HG02759 (cell line): Measurements from ENCODE around the gene TUBAL3.

ENCODE experiments used
- ATAC-seq: cut with Tn5 transposase; IDR thresholded peaks from one replicate; pipeline ENCODE4 v1.9.1; 2021; ENCODE audit warnings: mild to moderate bottlenecking, moderate library complexity; ENCODE audit not compliant: unreplicated experiment

Gene TUBAL3

DNA sequence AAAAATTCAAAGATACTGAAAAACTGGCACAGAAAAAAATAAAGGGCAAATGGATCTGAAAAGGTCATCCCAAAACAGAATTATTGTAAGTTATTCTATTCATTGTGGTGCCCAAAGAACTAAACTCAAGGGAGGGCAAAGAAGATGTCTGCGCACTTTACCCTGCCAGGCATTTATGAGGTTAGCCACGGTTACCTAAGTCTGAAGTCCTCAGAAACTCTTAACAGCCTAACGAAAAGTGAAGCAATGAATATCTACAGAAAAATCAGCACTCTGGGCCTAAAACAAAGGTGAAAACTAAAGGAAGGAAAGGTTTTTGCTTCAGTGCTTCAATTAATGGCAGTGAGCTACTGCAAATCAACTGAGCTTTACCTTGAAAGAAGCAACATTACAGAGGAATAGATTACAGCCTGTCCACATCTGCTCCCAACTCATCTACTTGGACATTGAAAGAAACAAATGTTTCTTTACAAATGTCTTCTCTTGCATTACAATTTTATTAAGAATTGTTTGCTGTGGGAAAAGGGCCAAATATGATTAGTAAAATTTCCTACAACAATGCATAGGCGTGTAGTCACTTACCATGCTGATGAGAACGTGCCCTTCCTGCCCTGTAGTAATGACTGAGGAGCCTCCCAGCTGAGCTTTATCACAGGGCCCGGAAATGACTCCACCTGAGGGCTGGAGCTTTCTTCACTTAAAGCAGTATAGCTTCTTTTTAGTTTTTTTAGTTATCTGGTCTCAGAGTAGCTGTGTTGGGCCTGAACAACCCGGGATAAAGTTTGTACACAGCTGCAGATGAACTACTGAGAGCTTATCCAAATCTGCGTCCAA is at the start of gene TUBAL3:
Gene TUBAL3 (minus strand): TSS at position 621 of the 834 bp plus-strand sequence. CDS start 36 bp downstream, at position 585.
- ATAC-seq: no peak

DNA sequence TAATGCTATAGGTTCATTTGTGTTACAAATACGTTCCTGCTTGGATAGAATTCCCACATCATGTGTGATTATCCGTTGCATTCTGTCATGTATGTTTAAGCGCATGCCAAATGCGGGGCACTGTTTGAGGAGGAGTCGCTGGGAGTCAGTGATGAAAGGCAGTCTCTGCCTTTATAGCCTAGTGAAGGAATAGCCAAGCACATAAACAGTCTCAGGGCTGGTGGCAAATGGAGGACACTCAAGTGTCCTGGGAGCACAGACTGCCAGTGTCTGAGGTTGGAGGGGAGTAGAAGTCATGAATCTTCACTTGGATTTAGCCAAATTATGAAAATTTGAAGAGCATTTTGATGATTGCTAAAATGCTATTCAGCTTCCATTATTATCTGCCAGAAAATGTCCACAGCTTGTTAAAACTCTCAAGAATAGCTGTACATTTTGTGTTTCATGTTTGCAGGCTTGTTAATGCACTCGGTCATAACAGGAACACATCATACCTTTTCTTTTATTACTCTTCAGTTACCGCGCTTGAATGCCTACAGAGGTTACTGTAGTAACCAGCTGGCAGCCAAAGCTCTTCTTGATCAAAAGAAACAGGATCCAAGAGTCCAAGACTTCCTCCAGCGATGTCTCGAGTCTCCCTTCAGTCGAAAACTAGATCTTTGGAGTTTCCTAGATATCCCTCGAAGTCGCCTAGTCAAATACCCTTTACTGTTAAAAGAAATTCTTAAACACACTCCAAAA is 49.3 kb upstream of the TUBAL3 start:
- ATAC-seq: no peak

GRCh38 chr10:5450605-5451384 is 46.2 kb upstream of the TUBAL3 start:
- ATAC-seq: no peak

DNA sequence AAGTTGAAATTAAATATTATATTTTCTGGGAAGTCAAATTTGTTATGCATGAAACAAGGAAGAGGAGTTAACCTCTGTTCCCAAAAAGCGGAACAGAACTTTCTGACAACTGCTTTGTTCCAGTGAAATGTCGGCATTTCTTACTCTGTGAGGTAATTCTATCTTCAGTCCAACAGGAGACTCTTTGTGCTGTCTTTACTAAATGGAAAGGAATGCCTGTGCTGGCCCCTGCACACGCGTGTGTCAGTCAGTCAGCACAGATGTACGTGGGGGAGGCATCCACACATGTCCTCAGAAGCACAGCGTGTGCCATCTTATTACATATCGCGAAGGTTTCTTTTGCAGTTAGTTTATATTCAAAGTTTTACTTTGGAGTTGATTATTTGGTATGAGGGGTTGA is 45.2 kb upstream of the TUBAL3 start:
- ATAC-seq: no peak

DNA sequence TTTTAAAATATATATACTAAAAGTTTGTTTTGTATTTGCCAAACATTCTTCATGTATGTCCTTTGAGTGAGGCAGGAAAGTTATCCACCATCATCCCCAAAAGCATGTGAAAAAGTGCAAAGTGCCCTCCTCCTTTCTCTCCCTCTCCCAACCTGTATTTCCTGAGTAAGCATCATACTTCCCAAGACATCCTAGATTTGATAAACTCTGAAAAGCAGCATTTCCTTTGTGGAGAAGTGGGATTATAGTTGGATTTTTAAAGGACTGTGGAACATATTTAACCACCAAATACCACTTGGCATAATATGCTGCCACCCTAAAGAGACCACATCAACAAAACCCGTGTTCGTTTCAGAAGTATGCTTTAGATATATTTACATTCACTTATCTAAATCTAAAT is 44.6 kb upstream of the TUBAL3 start:
- no peak for ATAC-seq

DNA sequence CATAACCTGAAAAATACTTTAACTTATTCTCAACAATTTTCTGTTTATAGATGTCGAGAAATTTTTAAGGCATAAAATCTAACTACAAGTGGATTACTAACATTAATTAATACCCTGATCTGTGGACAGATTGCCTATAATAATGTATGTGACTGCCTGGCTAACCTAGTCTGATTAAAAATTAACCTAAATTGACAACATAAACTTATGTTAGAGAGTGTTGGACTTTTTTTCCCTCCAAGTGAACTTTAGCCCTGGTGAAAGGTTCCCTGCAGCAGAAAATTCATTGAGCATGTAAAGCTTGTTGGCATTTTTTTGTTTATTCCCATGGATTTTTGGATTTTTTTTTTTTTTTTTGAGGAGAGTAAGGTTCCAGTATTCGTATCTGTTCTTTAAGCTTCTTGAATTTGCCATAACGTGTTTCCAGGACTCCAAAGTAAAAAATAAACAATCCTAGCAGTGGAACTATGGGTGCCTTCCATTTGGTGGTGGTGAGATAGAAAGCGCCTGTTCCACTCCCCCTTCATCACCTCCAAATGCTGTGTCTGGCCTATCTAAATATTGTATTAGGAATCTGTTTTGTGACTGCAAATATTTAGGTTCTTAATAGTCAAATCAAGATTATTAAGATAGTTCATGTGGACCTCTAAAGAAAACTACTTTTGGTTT is 43.8 kb upstream of the TUBAL3 start:
- ATAC-seq: no peak

GRCh38 chr10:5447611-5448071 is 43.0 kb upstream of the TUBAL3 start:
- peak; percentile 48 for ATAC-seq

- ATAC-seq: no peak
These were observed 42.4 kb upstream of the TUBAL3 start for GRCh38 chr10:5447056-5447455.

DNA sequence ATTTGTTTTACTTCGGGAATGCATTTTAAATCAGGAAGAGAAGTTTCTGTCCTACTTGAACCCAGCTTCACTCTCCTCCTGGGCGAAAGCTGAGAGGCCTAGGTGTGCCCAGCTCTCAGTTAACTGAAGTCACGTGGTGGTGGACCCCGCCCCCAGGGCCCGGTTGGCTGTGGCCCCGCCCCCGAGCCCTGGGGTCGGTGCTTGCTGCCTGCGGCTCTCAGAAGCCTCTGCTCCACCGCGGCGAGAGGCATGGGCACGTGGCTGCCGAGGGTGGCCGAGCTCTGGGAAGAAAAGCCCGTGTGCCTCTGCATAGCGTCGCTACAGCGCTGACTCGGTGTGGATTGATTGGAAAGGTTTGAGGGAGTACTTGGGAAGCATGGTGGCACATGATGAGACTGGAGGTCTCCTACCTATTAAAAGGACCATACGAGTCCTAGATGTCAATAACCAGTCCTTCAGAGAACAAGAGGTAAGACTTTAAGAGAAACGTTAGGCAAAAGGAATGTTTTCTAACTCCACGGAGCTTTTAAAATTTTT is 41.8 kb upstream of the TUBAL3 start:
- ATAC-seq: peak; percentile 40

GRCh38 chr10:5445006-5445405 is 40.4 kb upstream of the TUBAL3 start:
- ATAC-seq: no peak

DNA sequence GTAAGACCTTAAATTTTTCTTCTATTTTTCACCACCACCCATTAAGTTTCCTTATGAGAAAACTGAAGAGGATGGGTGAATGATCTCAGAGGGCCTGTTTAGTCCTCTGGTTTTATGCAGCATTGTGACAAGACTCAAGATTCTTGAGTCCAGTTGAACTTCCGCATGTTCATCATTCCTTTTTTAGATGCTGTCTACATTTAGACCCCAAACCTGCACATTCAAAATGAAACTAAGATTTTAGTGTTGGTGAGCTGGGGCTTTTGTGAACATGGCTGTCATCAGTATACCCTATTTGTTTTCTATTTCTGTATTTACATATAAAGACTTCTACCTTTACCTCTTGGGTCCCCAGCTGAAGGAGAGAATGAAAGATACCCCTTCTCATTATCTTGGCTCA is 38.8 kb upstream of the TUBAL3 start:
- peak; percentile 85 for ATAC-seq

DNA sequence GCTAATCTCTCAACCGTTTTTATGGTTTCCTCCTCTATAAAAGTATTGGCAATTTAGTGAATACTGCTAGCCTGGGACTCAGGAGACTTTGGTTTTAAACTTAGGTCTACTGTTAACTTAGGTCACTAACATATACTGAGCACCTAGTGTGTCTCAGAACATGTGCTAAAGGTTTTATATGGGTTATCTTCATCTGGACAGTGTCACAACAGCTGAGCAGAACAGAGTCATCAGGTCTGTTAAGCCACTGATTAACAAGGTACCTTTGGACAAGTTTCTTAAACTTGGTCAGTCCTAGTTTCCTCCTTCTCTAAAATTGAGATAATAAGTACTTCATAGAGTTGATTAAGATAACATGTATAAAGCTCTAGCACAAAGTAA is 38.4 kb upstream of the TUBAL3 start:
- ATAC-seq: peak; percentile 42

DNA sequence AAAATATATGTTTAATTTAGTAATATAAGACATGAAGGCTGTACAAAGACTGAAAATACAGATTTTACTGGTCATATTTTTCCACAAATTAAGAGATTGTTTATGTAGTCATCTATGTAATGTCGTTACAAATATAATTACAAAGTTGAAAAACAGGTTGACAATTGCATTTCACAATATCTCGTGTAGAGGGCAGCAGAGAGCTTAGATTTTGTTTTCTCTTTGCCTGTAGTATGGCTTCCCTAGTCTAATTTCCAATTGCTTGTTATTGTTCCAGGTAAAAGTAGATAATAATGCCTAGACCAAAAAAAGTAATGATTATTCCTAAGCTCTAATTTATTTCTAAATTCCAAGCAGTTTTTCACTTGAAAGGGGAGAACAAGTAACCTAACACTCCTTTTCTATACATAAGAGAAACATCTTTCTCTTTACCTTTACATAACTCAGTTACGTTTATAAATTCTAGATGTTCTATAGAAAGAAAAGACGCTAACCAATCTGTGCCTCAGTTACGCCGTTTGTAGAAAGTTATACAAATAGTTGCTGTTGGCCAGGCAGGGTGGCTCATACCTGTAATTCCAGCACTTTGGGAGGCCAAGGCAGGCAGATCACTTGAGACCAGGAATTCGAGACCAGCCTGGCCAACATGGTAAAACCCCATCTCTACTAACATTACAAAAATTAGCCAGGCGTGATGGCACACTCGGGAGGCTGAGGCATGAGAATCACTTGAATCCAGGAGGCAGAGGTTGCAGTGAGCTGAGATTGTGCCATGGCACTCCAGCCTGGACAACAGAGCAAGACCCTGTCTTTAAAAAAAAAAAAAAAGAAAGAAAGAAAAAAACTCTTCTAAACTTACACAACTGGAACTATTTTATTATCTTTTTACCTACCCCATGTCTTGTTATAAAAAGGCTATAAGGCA is 37.7 kb upstream of the TUBAL3 start:
- no peak for ATAC-seq

DNA sequence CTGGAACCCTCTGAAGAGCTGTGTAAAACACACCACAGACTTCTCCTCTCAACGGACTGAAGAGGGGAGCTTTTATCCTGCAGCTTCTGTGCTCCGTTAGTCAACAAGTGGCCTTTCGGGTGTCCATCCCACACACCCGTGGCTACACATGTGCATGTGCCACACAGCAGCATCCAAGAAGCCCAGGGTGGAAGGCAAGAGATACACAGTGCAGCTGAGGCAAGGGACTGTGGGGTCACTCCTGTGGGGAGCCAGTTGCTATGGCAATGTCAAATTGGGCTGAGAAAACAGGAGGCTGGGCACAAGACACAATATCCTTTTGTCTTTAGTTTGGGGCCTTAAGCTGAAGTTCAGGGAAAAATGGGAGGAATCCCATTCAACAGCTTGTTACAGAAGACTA is 36.5 kb upstream of the TUBAL3 start:
- ATAC-seq: no peak

- ATAC-seq: no peak
These were observed 35.6 kb upstream of the TUBAL3 start for GRCh38 chr10:5440206-5440605.

DNA sequence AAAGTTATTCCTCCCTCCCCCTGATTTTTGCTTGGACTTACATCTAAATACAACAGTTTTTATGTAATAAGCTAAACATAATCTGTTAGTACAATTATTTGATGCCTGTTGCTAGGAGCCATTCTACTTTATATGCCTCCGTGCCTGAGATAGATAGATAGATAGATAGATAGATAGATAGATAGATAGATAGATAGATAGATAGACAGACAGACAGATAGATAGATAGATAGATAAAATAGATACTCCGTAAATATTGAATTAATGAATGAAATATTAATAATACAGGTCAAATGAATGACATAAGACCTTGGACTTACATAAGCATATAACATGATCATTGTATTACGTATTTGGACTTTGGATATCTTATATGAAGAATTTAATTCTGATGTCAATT is 30.7 kb upstream of the TUBAL3 start:
- ATAC-seq: no peak

DNA sequence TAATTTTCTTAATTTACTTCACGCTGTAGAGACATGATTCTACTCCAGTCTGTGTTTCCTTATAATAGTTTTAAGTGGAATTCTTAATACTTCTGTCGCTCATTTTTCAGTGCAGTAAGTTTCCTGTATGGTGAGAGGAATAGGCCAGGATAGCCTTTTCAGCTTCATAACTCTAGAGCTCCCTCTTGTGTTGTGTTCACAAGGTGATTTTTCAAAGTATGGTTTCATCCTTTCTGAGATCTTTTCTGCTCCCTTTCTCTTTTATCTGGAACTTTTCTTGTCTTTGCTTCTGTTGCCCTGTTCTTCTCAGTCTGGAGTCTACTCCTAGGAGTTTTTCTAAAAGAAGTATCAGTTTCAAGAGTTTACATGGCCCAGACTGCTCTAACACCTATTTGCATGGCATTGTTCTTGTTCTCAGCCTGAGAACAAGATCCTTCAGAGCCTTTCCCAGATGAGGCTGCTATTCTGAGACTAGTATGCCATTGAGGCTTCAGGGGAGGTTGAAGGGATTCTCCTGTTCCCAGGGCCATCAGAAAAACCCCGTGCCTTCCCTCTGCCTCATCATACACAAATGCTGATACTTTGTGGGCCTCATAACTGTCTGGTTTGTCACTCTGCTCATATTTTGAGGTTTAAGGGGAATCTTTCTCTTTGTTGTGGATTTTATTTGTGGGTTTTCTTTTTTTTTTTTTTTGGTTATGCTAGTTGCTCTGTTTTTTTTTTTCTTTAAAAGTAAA is 29.6 kb upstream of the TUBAL3 start:
- no peak for ATAC-seq

DNA sequence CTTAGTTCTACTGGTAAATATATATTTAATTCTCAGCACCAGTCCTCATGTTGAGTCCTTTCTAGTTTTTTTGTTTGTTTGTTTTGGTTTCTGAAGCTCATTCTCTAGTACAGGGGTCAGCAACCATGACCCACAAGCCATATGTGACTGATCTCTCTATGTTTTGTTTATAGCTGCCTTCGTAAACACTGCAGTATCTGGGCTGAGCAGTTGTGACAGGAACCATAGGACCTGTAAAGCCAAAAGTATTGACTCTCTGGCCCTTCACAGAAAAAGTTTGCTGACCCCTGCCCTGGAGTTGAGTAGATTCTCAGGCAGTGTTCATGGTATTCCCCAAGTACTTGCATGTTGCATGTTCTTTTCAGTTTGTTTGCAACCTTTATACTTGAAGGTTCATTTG is 28.6 kb upstream of the TUBAL3 start:
- no peak for ATAC-seq

DNA sequence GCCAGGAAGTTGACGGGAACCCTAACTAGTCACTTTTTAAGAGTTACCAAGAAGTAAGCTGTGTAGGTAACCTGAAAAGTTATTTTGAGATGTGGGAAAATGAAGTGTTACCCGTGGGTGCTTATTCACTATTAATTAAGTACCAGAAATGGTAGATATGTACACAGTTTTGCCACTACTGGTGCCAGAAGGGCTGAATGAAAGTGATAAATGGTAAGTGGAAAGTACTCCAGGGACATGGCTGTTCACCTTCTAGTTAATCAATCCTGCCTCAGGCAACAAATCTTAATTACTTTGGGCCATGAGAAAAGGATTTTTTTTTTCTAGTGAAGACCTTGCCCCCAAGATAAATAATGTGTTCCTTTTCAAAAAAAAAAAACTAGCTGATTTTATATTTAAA is 23.5 kb upstream of the TUBAL3 start:
- ATAC-seq: no peak
